GM23248 (cell line): ENCODE results near the gene TUBA4A.

ENCODE experiments used
- EZH2 ChIP-seq: fragments of 200-600 bp; sonication (generic); IDR thresholded peaks from 2 replicates; pipeline ENCODE4 v1.6.1; 2018; ENCODE audit warnings: antibody characterized with exemption, mild to moderate bottlenecking; ENCODE audit not compliant: insufficient read depth, poor library complexity, severe bottlenecking
- EZH2phosphoT487 ChIP-seq: fragments of 200-600 bp; sonication (generic); IDR thresholded peaks from 2 replicates; pipeline ENCODE4 v1.6.1; 2018; ENCODE audit warnings: antibody characterized with exemption, moderate library complexity, mild to moderate bottlenecking, low read depth; ENCODE audit not compliant: insufficient read depth

DNA sequence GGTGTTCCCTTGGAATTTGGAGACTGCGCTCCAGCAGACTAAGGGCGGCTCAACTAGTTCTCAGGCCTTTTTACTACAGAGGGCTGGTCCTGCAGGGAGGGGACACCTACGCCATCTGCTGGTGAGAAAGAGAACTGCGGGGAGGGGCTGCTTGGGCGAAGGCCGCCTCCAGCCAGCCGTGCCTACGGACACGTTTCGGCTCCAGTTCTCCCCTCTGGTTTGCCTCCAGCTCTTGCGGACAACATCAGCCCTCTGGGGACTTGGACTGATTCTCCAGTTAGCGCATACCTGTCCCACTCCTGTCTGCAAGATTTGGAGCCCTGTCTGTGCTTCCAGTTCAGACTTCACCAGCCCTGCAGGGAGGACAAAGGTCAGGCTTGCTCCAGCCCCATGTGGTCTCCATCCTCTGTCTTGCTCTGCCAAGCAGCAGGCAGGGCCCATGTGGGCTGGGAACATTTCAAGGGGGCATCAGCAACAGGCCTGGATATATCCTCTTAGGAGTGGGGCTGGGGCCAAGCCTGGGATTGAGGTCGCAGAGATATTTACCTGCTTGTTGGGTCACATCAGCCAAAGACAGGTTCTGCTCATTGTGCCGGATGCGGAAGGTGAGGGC lies 45.1 kb upstream of the TUBA4A start:
- no peak for TF ChIP-seq EZH2phosphoT487
- no peak for TF ChIP-seq EZH2
